GM12891 (cell line): ENCODE measurements around the gene RTN4RL1.
"Not testable (repeated sequence)": the region's sequence is repeated elsewhere in the genome, so short reads cannot be mapped to it uniquely, and the experiment has no call there.

ENCODE experiments used
- DNase-seq: peaks from one replicate; pipeline ENCODE4 v3.0.0; 2011; ENCODE audit warnings: low spot score; ENCODE audit not compliant: insufficient read length
- FAIRE-seq: peaks from 2 replicates; lab custom pipeline; 2011; peaks lifted over from hg19 to GRCh38; lab: Jason Lieb, UNC
- PAX5 ChIP-seq: IDR thresholded peaks from 2 replicates; pipeline ENCODE4 v1.6.1; 2011; ENCODE audit warnings: low read length, moderate library complexity, mild to moderate bottlenecking; ENCODE audit not compliant: insufficient read depth, severe bottlenecking
- POLR2A ChIP-seq: IDR thresholded peaks from 2 replicates; pipeline ENCODE4 v1.6.1; 2011; ENCODE audit warnings: low read depth, low read length, control low read depth
- POLR2AphosphoS5 ChIP-seq: IDR thresholded peaks from 2 replicates; pipeline ENCODE4 v1.6.1; 2011; ENCODE audit warnings: low read depth, low read length, control low read depth
- POU2F2 ChIP-seq: IDR thresholded peaks from 2 replicates; pipeline ENCODE4 v1.6.1; 2011; ENCODE audit warnings: low read depth, mild to moderate bottlenecking, control low read depth, low read length, moderate library complexity
- SPI1 ChIP-seq: IDR thresholded peaks from 2 replicates; pipeline ENCODE4 v1.6.1; 2011; ENCODE audit warnings: low read depth, low read length, control low read depth
- TAF1 ChIP-seq: IDR thresholded peaks from 2 replicates; pipeline ENCODE4 v1.6.1; 2011; ENCODE audit warnings: low read depth, low read length, control low read depth

RTN4RL1 gene

GRCh38 chr17:1904273-1905182 lies 120.6 kb downstream of the RTN4RL1 start:
- TF ChIP-seq POU2F2 (peak; percentile 28; the same call in 1 of the 2 replicates), POLR2AphosphoS5 (no peak), SPI1 (no peak), PAX5 (no peak), TAF1 (no peak), POLR2A (peak; percentile 53; the same call in 1 of the 2 replicates)
- FAIRE-seq, result no peak

DNA sequence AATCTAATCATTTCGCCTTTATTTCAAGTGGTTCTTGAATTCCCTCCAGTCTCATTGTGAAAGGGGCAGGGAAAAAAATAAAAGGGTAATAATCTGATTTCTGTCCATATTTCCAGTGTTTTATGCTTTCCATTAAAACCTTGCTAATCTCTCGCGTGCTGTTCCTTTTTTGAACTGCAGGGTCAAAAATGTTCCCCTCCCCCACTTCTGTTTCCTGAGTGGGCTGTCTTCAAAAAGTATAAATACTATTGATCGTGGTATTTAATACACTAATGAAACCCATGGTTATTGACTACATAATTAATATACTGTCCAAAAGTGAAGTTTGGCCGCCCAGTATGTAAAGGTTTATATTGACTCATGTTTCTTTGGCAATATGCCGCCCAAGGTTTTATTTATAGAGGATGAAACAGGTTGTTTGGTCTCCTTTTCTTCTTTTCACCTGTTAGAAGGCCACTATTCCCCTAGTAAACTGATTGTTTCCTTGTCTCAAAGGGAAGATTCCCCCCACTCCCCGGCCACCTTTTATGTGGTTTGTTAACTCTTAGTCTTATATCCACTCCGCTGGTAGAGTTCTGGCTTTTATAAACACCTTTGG lies 125.6 kb downstream of the RTN4RL1 start:
- no peak for DNase-seq
- FAIRE-seq, result no peak
- TF ChIP-seq TAF1 (no peak), POLR2A (no peak), PAX5 (no peak), POU2F2 (no peak), POLR2AphosphoS5 (no peak), SPI1 (no peak)

More at GRCh38 chr17:1904273-1905182, 120.6 kb downstream of the RTN4RL1 start:
- peak; percentile 47 for DNase-seq

DNA sequence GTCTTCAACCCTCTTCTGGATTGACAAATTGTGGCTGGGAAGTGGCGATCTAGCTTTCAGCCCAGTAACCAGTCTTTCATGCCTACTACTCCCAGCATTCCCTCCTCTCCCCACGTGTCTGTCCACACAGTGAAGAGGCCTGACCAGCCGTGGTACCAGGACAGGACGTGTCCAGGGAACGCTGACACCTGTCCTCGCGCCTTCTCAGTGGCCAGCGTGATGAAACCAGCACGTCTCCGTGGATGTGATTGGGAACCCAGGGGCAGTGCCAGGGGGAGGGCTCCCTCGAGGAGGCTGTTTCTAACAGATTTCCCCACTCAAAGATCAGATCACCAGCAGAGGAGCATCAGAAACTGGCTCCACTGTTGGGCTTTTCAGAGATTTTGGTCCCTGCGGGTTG lies 126.3 kb downstream of the RTN4RL1 start:
- FAIRE-seq (no peak), DNase-seq (no peak)
- TF ChIP-seq POLR2AphosphoS5 (no peak), POLR2A (no peak), PAX5 (no peak), POU2F2 (no peak), SPI1 (no peak)

DNA sequence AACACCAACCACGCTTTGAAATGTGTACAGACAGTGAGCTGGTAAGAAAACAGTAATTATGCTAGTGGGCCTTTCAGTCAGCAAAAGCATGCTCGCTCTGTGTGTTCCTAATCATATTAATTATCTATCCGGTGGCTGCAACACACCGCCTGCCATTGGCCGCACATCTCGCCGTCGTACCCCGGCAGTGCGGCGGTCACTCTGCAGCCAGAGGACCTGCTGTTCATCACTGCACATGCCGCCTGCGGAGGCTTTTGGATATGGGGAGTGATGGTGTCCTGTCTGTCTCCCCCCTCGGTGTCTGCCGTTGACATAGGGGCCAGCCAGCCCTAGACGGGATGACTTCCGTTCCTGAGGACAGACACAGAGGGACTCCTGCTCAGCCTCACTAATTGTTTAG lies 126.8 kb downstream of the RTN4RL1 start:
- DNase-seq (no peak), FAIRE-seq (no peak)
- TF ChIP-seq POLR2AphosphoS5 (no peak), TAF1 (no peak), POU2F2 (no peak), POLR2A (no peak), PAX5 (no peak), SPI1 (no peak)

- no peak for DNase-seq
Measured at GRCh38 chr17:1897105-1897656, 128.0 kb downstream of the RTN4RL1 start.

GRCh38 chr17:1896243-1897104 lies 128.7 kb downstream of the RTN4RL1 start:
- FAIRE-seq (peak; percentile 98), DNase-seq (peak; percentile 40)
- no peak for TF ChIP-seq TAF1
- TF ChIP-seq SPI1, result 0 out of 2 replicates have a peak, but pooled peaks have one; percentile 33

More at GRCh38 chr17:1897105-1897656, 128.0 kb downstream of the RTN4RL1 start:
- no peak for TF ChIP-seq POU2F2
- TF ChIP-seq POLR2AphosphoS5, result no peak
- no peak for TF ChIP-seq PAX5
- TF ChIP-seq POLR2A, result no peak
- no peak for TF ChIP-seq TAF1
- TF ChIP-seq SPI1, result no peak
- no peak for FAIRE-seq

- DNase-seq, FAIRE-seq: not testable (repeated sequence)
Measured at GRCh38 chr17:1895479-1895878, 129.7 kb downstream of the RTN4RL1 start.

GRCh38 chr17:1894753-1895339 lies 130.3 kb downstream of the RTN4RL1 start:
- peak; percentile 5 for FAIRE-seq
- TF ChIP-seq POU2F2 (no peak), SPI1 (no peak), POLR2A (no peak), PAX5 (no peak), POLR2AphosphoS5 (no peak), TAF1 (no peak)
- DNase-seq, result no peak

- DNase-seq (no peak), FAIRE-seq (no peak)
- TF ChIP-seq POU2F2 (no peak), POLR2A (no peak), TAF1 (no peak), PAX5 (no peak), SPI1 (no peak), POLR2AphosphoS5 (no peak)
Measured at GRCh38 chr17:1890758-1891450, 134.2 kb downstream of the RTN4RL1 start.
